ENCODE data around the gene CHCHD6. TPM values are rescaled to one million over a fixed set of nuclear protein-coding genes. Genes with fewer than 3 reads are reported as not detected.

CHCHD6 gene
- total and polyA plus RNA-seq, 12 donors: 10.6 to 22.5 (median 17.6) TPM

- H3K27ac ChIP-seq: no peak overlapping the region
- no peaks in the 10 kb centered on the region for H3K9me3 ChIP-seq (replicated peaks in 1 of 3)
- TF ChIP-seq, protein P1, sequence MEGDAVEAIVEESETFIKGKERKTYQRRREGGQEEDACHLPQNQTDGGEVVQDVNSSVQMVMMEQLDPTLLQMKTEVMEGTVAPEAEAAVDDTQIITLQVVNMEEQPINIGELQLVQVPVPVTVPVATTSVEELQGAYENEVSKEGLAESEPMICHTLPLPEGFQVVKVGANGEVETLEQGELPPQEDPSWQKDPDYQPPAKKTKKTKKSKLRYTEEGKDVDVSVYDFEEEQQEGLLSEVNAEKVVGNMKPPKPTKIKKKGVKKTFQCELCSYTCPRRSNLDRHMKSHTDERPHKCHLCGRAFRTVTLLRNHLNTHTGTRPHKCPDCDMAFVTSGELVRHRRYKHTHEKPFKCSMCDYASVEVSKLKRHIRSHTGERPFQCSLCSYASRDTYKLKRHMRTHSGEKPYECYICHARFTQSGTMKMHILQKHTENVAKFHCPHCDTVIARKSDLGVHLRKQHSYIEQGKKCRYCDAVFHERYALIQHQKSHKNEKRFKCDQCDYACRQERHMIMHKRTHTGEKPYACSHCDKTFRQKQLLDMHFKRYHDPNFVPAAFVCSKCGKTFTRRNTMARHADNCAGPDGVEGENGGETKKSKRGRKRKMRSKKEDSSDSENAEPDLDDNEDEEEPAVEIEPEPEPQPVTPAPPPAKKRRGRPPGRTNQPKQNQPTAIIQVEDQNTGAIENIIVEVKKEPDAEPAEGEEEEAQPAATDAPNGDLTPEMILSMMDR (IDR thresholded peaks at IDR 0.05): no peak
- no peak for TF ChIP-seq POLR2A (IDR thresholded peaks at IDR 0.05)
- H3K4me1 ChIP-seq (replicated peaks in 1 of 2): no peaks in the 10 kb centered on the region
- WGBS, 4 donors: 80 to 91% (median 90%) methylated on average over 5 to 10 of the region's 10 CpGs
- H3K4me3 ChIP-seq: no peak overlapping the region
- H3K27me3 ChIP-seq: no peaks in the 10 kb centered on the region
- intact Hi-C loops (cut with DNase I): no loop called here
- DNase-seq: no peak
- peaks cover 0 to 23% of the 10 kb centered on the region in 2 donors for H3K36me3 ChIP-seq (replicated peaks in 1 of 2)
Observed at GRCh38 chr3:127009531-127009930, 305.5 kb downstream of the CHCHD6 start.

Other genes with a start within 250 kb of the CHCHD6 start
- gene ZXDC, start 228.3 kb upstream of the CHCHD6 start, total RNA-seq: 10 to 100 TPM; 25.2 to 45.2 (median 32.5) TPM
- gene ZXDC, start 228.3 kb upstream of the CHCHD6 start, polyA plus RNA-seq: 10 to 100 TPM; 16.4 to 18.4 (median 17.4) TPM
- under 1 TPM in 2 of 9 donors, not detected in 7; under 0.01 to 0.22 TPM for gene UROC1, start 186.5 kb upstream of the CHCHD6 start, total RNA-seq
- gene UROC1, start 186.5 kb upstream of the CHCHD6 start, polyA plus RNA-seq: under 1 TPM in 2 of 3 donors, not detected in 1; 0.03 to 0.04 TPM
- gene CHST13, start 180.1 kb upstream of the CHCHD6 start, total RNA-seq: 1 to 10 TPM in 4 of 9 donors, under 1 TPM in 5; 0.22 to 3.0 (median 0.55) TPM
- under 1 TPM in 2 of 3 donors, not detected in 1; 0.67 to 0.80 TPM for gene CHST13, start 180.1 kb upstream of the CHCHD6 start, polyA plus RNA-seq
- not detected for gene C3orf22, start 145.3 kb upstream of the CHCHD6 start, total RNA-seq
- not detected for gene C3orf22, start 145.3 kb upstream of the CHCHD6 start, polyA plus RNA-seq
- gene TXNRD3, start 49.1 kb upstream of the CHCHD6 start, total RNA-seq: 10 to 100 TPM in 6 of 9 donors, 1 to 10 TPM in 3; 7.3 to 20.8 (median 11.2) TPM
- 10 to 100 TPM in 1 of 3 donors, 1 to 10 TPM in 2; 6.8 to 10.9 (median 7.9) TPM for gene TXNRD3, start 49.1 kb upstream of the CHCHD6 start, polyA plus RNA-seq

All from adrenal gland (tissue), 12 donors.